IPS-11a (cell line): ENCODE results near the gene KLHDC10.
"Not testable (repeated sequence)": the region's sequence is repeated elsewhere in the genome, so short reads cannot be mapped to it uniquely, and the experiment has no call there.

ENCODE experiments used
- H3K4me3 ChIP-seq: one replicate; pipeline ENCODE4 v1.5.1; 2013; ENCODE audit warnings: low read depth, low read length, control low read depth

The KLHDC10 gene

GRCh38 chr7:130152493-130153210 is 82.3 kb downstream of the KLHDC10 start:
- H3K4me3 ChIP-seq = no peak overlapping the region

DNA sequence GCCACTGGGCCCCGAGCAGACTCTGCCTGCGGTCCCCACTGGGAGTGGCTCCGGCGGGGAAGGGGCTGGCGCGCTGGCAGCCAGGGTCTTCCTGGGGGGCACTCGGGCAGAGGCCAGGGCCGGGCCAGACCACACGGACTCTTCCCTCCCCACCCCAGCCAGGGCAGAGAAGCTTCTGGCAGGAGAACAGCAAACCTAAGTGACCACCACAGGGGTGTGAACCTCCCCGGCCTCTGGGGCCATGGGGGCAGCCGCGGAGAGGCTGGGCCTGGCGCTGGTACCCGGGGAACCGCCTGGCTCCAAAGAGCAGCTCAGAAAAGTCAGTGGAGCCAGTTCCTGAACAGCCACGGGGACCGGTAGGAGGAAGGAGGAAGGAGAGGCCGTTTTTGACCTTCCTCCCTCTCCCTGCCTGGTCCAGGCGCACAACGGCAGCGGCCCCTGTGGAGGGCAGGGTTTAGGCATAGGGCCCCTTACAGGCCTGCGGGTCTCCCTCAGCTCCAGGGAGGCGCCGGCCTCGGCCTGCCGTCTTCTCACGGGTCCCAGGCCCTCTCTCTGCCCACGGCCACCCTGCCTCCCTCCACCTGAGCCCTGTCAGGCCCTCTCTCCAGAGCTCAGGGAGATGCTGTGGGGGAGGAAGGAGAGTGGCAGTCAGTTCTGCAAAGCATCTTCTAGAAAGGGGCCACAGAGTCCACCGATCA is 83.0 kb downstream of the KLHDC10 start:
- H3K4me3 ChIP-seq = no peak overlapping the region

DNA sequence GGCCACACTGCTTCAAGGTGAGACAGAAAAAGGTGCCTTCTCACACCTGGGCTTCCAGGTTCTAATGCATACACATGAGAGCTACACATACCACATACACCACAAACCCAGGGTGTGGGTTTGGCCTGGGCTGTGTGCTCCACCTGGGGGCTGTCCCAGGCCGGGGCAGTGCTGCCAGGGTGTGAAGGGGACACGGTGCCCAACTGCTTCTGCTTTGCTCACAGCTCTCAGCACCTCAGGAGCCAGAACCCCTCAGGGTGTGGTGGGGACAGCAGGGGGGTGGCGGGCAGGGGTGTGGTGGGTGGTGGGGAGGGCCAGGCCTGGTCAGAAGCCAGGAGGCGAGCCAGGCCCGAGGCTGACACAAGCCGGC is 83.8 kb downstream of the KLHDC10 start:
- H3K4me3 ChIP-seq = no peak overlapping the region

DNA sequence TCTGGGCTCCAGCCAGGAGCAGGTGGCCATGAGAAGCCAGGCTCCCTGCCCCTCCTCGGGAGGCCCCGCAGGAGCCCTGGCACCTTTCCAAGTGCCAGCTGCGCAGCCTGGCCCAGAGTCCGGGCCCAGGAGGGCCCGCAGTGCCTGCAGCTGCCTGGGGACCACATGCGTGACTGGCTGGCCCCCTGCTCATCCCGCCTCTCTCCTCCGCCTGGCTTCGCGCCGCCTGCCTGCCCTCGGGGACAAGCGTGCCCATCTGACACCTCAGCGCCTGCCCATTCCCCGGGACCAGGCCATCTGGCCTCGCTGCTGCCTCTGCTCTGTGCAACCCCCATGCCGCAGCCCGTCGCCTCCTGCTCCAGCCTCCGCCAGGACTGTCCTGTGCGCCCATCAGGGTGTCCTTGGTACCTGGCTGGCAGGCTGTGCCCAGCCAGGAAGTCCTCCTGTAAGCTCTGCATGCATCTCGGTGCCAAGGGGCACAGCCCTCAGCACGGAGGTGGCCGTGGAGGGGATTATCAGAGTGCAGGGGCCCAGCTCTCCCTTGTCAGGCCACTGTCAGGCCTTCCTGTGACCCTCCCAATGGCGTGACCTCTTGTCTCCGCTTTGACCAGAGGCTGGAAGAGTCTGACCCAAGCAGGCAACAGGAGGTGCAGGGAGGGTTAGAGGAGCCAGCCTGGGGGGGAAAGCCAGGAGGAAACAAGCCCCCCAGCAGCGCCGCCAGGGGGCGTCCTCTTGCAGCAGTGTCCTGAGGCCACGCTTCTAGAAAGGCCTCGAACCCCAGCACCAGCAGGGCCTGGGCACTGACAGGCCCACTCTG is 84.4 kb downstream of the KLHDC10 start:
- H3K4me3 ChIP-seq = no peak overlapping the region

DNA sequence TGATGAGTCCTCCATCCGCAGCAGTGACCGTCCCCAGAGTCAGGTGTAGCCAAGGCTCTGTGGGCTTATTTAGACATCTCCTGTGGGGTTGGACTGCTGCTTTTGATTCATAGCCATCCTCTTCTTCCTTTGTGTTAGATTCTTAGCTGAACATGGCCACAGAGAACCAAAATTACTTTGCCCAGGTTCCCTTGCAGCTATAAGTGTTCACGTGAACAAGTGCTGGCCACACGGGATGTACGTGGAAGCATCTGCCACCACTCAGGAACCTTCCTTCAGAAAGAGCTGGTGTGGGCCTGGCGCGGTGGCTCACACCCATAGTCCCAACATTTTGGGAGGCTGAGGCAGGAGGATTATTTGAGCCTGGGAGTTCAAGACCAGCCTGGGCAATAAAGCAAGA is 85.8 kb downstream of the KLHDC10 start:
- no peak overlapping the region for H3K4me3 ChIP-seq

GRCh38 chr7:130157700-130158099 is 87.4 kb downstream of the KLHDC10 start:
- no peak overlapping the region for H3K4me3 ChIP-seq

GRCh38 chr7:130160023-130160422 is 89.7 kb downstream of the KLHDC10 start:
- H3K4me3 ChIP-seq = no peak overlapping the region

- H3K4me3 ChIP-seq = no peak overlapping the region
Measured at GRCh38 chr7:130160455-130160854, 90.1 kb downstream of the KLHDC10 start.

- no peak overlapping the region for H3K4me3 ChIP-seq
Measured at GRCh38 chr7:130162196-130162595, 91.9 kb downstream of the KLHDC10 start.

DNA sequence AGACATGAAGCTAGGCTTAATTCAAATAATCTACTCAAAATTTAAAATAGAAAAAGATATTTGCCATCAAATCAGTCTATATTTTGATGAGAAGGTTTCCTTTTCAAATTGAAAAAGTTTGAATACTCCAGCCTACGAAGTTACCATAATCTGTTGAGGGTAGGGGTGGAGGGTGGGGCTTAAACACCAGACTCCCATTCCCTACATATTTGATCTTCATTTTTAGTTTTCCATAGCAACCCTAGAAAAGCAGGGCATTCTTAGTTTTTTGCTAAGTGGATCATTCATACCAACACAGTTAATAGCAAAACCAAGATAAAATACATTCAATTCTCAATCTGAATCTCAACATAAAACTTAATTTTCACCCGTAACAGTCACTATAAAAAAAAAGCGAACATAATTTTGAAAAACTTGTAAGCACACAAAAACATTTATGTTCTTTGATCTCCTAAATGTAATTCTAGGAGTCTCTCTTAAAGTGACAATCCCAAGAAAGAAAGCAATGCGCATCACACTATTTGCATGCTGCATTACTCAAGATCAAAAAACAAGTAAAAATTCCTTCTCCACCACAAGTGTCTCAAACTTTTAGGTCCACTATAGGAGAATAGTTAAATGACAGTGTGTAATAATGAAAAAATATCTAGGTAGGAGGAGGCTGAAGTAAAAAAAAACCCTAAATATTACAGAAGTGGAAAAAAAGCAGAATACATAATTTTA is 104.1 kb downstream of the KLHDC10 start:
- H3K4me3 ChIP-seq = no peak overlapping the region

GRCh38 chr7:130178251-130178650 is 107.9 kb downstream of the KLHDC10 start:
- H3K4me3 ChIP-seq = no peak overlapping the region

DNA sequence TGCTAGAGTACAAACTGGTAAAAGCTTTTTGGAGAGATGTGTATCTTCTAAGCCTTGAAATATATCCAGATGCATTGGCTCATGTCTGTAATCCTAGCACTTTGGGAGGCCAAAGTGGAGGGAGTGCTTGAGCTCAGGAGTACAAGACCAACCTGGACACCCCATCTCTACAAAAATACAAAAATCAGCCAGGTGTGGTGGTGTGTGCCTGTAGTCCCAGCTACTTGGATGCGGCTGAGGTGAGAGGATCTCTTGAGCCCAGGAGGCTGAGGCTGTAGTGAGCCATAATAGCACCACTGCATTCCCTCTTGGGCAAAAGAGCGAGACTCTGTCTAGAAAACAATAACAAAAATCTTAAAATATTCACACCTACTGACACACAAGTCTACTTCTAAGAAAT is 109.3 kb downstream of the KLHDC10 start:
- no peak overlapping the region for H3K4me3 ChIP-seq

DNA sequence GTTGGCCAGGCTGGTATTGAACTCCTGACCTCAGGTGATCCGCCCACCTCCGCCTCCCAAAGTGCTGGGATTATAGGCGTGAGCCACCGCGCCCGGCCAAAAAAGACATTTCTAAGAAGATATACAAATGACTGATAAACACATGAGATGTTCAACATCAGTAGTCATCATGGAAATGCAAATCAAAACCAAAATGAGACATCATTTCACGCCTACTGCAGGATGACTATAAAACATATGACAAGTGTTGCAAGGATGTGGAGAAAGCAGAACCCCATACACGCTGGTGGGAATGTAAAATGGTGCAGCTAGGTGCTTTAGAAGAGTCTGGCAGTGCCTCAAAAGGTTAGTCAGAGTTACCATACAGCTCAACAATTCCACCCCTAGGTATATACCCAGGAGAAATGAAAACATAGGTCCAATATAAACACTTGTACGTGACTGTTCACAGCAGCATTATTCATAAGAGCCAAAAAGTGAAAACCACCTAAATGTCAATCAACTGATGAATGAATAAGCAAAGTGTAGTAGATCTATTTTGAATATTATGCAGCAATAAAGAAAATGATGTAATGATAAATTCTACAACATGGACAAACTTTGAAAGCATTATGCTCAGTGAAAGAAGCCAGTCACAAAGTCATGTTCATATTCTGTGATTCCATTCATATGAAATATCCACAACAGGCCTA is 110.4 kb downstream of the KLHDC10 start:
- no peak overlapping the region for H3K4me3 ChIP-seq

DNA sequence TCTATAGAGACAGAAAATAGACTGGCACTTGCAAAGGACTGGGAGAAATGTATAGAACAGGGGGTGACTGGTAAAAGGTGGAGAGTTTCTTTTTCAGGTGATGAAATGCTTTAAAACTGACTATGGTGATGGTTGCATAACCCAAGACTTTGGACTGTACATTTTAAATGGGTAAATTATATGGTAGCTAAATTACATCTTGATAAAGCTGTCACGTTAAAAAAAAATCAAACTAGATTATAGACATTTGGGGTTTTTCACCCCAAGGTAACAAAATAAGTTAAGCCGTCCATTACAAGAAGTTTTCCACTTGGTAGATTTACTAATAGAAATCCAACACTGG is 110.9 kb downstream of the KLHDC10 start:
- H3K4me3 ChIP-seq = no peak overlapping the region

GRCh38 chr7:130182990-130183389 is 112.7 kb downstream of the KLHDC10 start:
- no peak overlapping the region for H3K4me3 ChIP-seq

- not testable (repeated sequence) for H3K4me3 ChIP-seq
Measured at GRCh38 chr7:130184349-130184748, 114.0 kb downstream of the KLHDC10 start.
